NCI-H748 (cell line): ENCODE results near the gene HNRNPCL4.
"Not testable (repeated sequence)": the region's sequence is repeated elsewhere in the genome, so short reads cannot be mapped to it uniquely, and the experiment has no call there.

Experiments
- DNase-seq: peaks from one replicate; lab custom pipeline; 2025; ENCODE audit not compliant: unreplicated experiment; lab: John Stamatoyannopoulos, UW

The HNRNPCL4 gene

GRCh38 chr1:13165531-13165930 lies at the start of gene HNRNPCL4:
Gene HNRNPCL4, minus strand, starts transcription at chr1:13165631. Its CDS starts 164 bp downstream, at chr1:13165467.
- not testable (repeated sequence) for DNase-seq

GRCh38 chr1:13208712-13209111 lies 43.3 kb upstream of the HNRNPCL4 start:
- not testable (repeated sequence) for DNase-seq

- DNase-seq, result not testable (repeated sequence)
Measured at GRCh38 chr1:13201309-13201708, 35.9 kb upstream of the HNRNPCL4 start, which contains the start of gene PRAMEF13. Gene PRAMEF13, minus strand, starts transcription at chr1:13201409. Its CDS starts 1,820 bp downstream, at chr1:13199589.

- not testable (repeated sequence) for DNase-seq
Measured at GRCh38 chr1:13171548-13171947, 6.1 kb upstream of the HNRNPCL4 start, which contains the start of gene PRAMEF9. Gene PRAMEF9, plus strand, starts transcription at chr1:13171848. Its CDS starts 3,433 bp downstream, at chr1:13175281.

GRCh38 chr1:13155909-13156308 lies 9.5 kb downstream of the HNRNPCL4 start, which contains the start of gene PRAMEF26:
Gene PRAMEF26, minus strand, starts transcription at chr1:13156009. Its CDS starts 2,914 bp downstream, at chr1:13153095.
- not testable (repeated sequence) for DNase-seq

GRCh38 chr1:13116754-13117153 lies 48.7 kb downstream of the HNRNPCL4 start, which contains the start of gene HNRNPCL2:
Gene HNRNPCL2, minus strand, starts transcription at chr1:13116854. Its CDS starts 454 bp downstream, at chr1:13116400.
- DNase-seq, result not testable (repeated sequence)
